HEK293 (cell line): ENCODE results near the gene GALNT10.
A peak's percentile ranks its signal among the peaks of the same experiment; 100 is the strongest.

Experiments used
- CTCF ChIA-PET: fragments of 350-600 bp; formaldehyde crosslinking; extraction: SDS; loops from one replicate; lab custom pipeline; 2021; ENCODE audit warnings: antibody characterized with exemption; lab: Yijun Ruan, JAX
- POLR2A ChIA-PET: fragments of 300-600 bp; formaldehyde crosslinking; extraction: SDS; loops from one replicate; lab custom pipeline; 2020; ENCODE audit warnings: antibody characterized with exemption, inconsistent platforms; lab: Yijun Ruan, JAX
- H3K27ac ChIP-seq: fragments of 200-500 bp; sonication (Bioruptor generic); 2 replicates; pipeline ENCODE4 v1.5.1; 2014; ENCODE audit warnings: low read depth, low read length, control low read depth, inconsistent platforms; ENCODE audit errors: extremely low read depth
- H3K36me3 ChIP-seq, 2 experiments: fragments of 200-500 bp in 1 of 2; sonication (Bioruptor generic) in 1 of 2; 1 replicate in 1 of 2; 2 replicates in 1 of 2; pipeline ENCODE4 v1.5.1; 2014 to 2017; ENCODE audit warnings: inconsistent platforms in 2 of 2, low read length in 2 of 2; ENCODE audit not compliant: control insufficient read depth in 2 of 2, insufficient read depth in 1 of 2
- H3K4me1 ChIP-seq: fragments of 200-500 bp; sonication (Bioruptor generic); 2 replicates; pipeline ENCODE4 v1.5.1; 2014; ENCODE audit warnings: mild to moderate bottlenecking, low read length, inconsistent platforms; ENCODE audit not compliant: control insufficient read depth, insufficient read depth
- H3K4me3 ChIP-seq: 2 replicates; pipeline ENCODE4 v1.5.1; 2011; ENCODE audit warnings: low read depth, mild to moderate bottlenecking, control low read depth, low read length, moderate library complexity
- H3K9me3 ChIP-seq: fragments of 200-500 bp; sonication (Bioruptor generic); 2 replicates; pipeline ENCODE4 v1.5.1; 2014; ENCODE audit warnings: low read depth, low read length, inconsistent platforms; ENCODE audit not compliant: control insufficient read depth, insufficient read depth
- AEBP2 ChIP-seq: fragments of 450-650 bp; formaldehyde crosslinking; IDR thresholded peaks from 2 replicates; pipeline ENCODE4 v1.5.1; 2016; ENCODE audit warnings: missing biosample characterization, missing genetic modification characterization, borderline replicate concordance
- BCL11A ChIP-seq: fragments of 450-650 bp; formaldehyde crosslinking; IDR thresholded peaks from 2 replicates; pipeline ENCODE4 v1.5.1; 2016; ENCODE audit warnings: low read depth, missing biosample characterization, missing genetic modification characterization
- ELK4 ChIP-seq: IDR thresholded peaks from 2 replicates; pipeline ENCODE4 v1.6.1; 2011; ENCODE audit warnings: mild to moderate bottlenecking, low read depth, low read length, borderline replicate concordance
- HIC1 ChIP-seq: fragments of 450-650 bp; formaldehyde crosslinking; IDR thresholded peaks from 2 replicates; pipeline ENCODE4 v1.5.1; 2016; ENCODE audit warnings: missing biosample characterization, missing genetic modification characterization
- INSM2 ChIP-seq: fragments of 450-650 bp; formaldehyde crosslinking; IDR thresholded peaks from 2 replicates; pipeline ENCODE4 v1.5.1; 2016; ENCODE audit warnings: missing biosample characterization, missing genetic modification characterization
- KLF16 ChIP-seq: fragments of 450-650 bp; formaldehyde crosslinking; IDR thresholded peaks from 2 replicates; pipeline ENCODE4 v1.5.1; 2017; ENCODE audit warnings: missing biosample characterization, missing genetic modification characterization
- KLF17 ChIP-seq: fragments of 450-650 bp; formaldehyde crosslinking; IDR thresholded peaks from 2 replicates; pipeline ENCODE4 v1.5.1; 2016; ENCODE audit warnings: missing biosample characterization, missing genetic modification characterization
- SALL2 ChIP-seq: fragments of 450-650 bp; formaldehyde crosslinking; IDR thresholded peaks from 2 replicates; pipeline ENCODE4 v1.5.0; 2017; ENCODE audit warnings: missing biosample characterization, mild to moderate bottlenecking, missing genetic modification characterization, borderline replicate concordance
- SP7 ChIP-seq: fragments of 450-650 bp; formaldehyde crosslinking; IDR thresholded peaks from 2 replicates; pipeline ENCODE4 v1.5.1; 2016; ENCODE audit warnings: missing biosample characterization, missing genetic modification characterization
- WT1 ChIP-seq: fragments of 450-650 bp; formaldehyde crosslinking; IDR thresholded peaks from 2 replicates; pipeline ENCODE4 v1.5.1; 2016; ENCODE audit warnings: missing biosample characterization, missing genetic modification characterization
- ZNF121 ChIP-seq: fragments of 450-650 bp; formaldehyde crosslinking; IDR thresholded peaks from 2 replicates; pipeline ENCODE4 v1.5.1; 2016; ENCODE audit warnings: missing biosample characterization, missing genetic modification characterization
- ZNF175 ChIP-seq: fragments of 450-650 bp; formaldehyde crosslinking; IDR thresholded peaks from 2 replicates; pipeline ENCODE4 v1.5.1; 2016; ENCODE audit warnings: missing biosample characterization, missing genetic modification characterization
- ZNF211 ChIP-seq: fragments of 450-650 bp; formaldehyde crosslinking; IDR thresholded peaks from 2 replicates; pipeline ENCODE4 v1.5.1; 2016; ENCODE audit warnings: low read depth, missing biosample characterization, missing genetic modification characterization
- ZNF23 ChIP-seq: fragments of 450-650 bp; formaldehyde crosslinking; IDR thresholded peaks from 2 replicates; pipeline ENCODE4 v1.5.1; 2016; ENCODE audit warnings: missing biosample characterization, missing genetic modification characterization, borderline replicate concordance
- ZNF354C ChIP-seq: fragments of 450-650 bp; formaldehyde crosslinking; IDR thresholded peaks from 2 replicates; pipeline ENCODE4 v1.5.1; 2016; ENCODE audit warnings: missing biosample characterization, missing genetic modification characterization, low read depth, borderline replicate concordance
- ZNF366 ChIP-seq: fragments of 450-650 bp; formaldehyde crosslinking; conservative IDR thresholded peaks from 2 replicates; pipeline ENCODE4 v1.5.1; 2016; ENCODE audit warnings: missing biosample characterization, missing genetic modification characterization
- ZNF621 ChIP-seq: fragments of 450-650 bp; formaldehyde crosslinking; IDR thresholded peaks from 2 replicates; pipeline ENCODE4 v1.5.1; 2017; ENCODE audit warnings: missing biosample characterization, missing genetic modification characterization
- ZNF654 ChIP-seq: fragments of 450-650 bp; formaldehyde crosslinking; IDR thresholded peaks from 2 replicates; pipeline ENCODE4 v1.5.1; 2016; ENCODE audit warnings: low read depth, missing biosample characterization, missing genetic modification characterization
- ZNF664 ChIP-seq: fragments of 450-650 bp; formaldehyde crosslinking; IDR thresholded peaks from 2 replicates; pipeline ENCODE4 v1.5.1; 2016; ENCODE audit warnings: missing biosample characterization, missing genetic modification characterization
- ZNF677 ChIP-seq: fragments of 450-650 bp; IDR thresholded peaks from 2 replicates; pipeline ENCODE4 v1.5.0; 2018; ENCODE audit warnings: missing biosample characterization, mild to moderate bottlenecking, missing genetic modification characterization, moderate library complexity
- ZNF692 ChIP-seq: fragments of 450-650 bp; formaldehyde crosslinking; IDR thresholded peaks from 2 replicates; pipeline ENCODE4 v1.5.1; 2016; ENCODE audit warnings: missing biosample characterization, missing genetic modification characterization
- ZNF701 ChIP-seq: fragments of 450-650 bp; formaldehyde crosslinking; IDR thresholded peaks from 2 replicates; pipeline ENCODE4 v1.5.1; 2016; ENCODE audit warnings: missing biosample characterization, missing genetic modification characterization
- ZNF843 ChIP-seq: fragments of 450-650 bp; formaldehyde crosslinking; IDR thresholded peaks from 2 replicates; pipeline ENCODE4 v1.5.1; 2016; ENCODE audit warnings: missing biosample characterization, missing genetic modification characterization

Gene GALNT10

GRCh38 chr5:154242964-154243376 is 52.4 kb downstream of the GALNT10 start:
- POLR2A ChIA-PET = no interaction called here
- Histone ChIP-seq H3K4me1 (no peaks in the 10 kb centered on the region), H3K36me3 (no peaks in the 10 kb centered on the region), H3K4me3 (no peak overlapping the region), H3K9me3 (no peaks in the 10 kb centered on the region), H3K27ac (no peak overlapping the region)
- TF ChIP-seq ZNF366 (tag by site-specific recombination) (no peak), KLF16 (tag by site-specific recombination) (no peak), ZNF175 (tag by site-specific recombination) (no peak), AEBP2 (no peak), ZNF664 (peak; percentile 59)
- CTCF ChIA-PET = interaction anchor here (1.5 to 1.6 kb wide), 2 partner anchors 12 to 162 kb away, joined by 4 to 6 read pairs; no protein-coding TSS in a partner anchor

GRCh38 chr5:154243736-154244135 is 53.2 kb downstream of the GALNT10 start:
- ChIA-PET CTCF (interaction anchor here (1.5 to 1.6 kb wide), 2 partner anchors 13 to 161 kb away, joined by 4 to 6 read pairs; no protein-coding TSS in a partner anchor), POLR2A (no interaction called here)
- Histone ChIP-seq H3K4me1 (no peaks in the 10 kb centered on the region), H3K36me3 (no peaks in the 10 kb centered on the region), H3K4me3 (no peak overlapping the region), H3K9me3 (no peaks in the 10 kb centered on the region), H3K27ac (no peak overlapping the region)
- TF ChIP-seq ZNF354C (tag by site-specific recombination) = no peak
- no peak for TF ChIP-seq WT1 (tag by site-specific recombination)
- no peak for TF ChIP-seq ZNF701 (tag by site-specific recombination)
- no peak for TF ChIP-seq ZNF692
- TF ChIP-seq BCL11A (tag by site-specific recombination) = no peak
- no peak for TF ChIP-seq AEBP2
- no peak for TF ChIP-seq HIC1 (tag by site-specific recombination)
- no peak for TF ChIP-seq ZNF621 (tag by site-specific recombination)
- no peak for TF ChIP-seq ZNF211
- no peak for TF ChIP-seq ZNF677 (tag by site-specific recombination)
- no peak for TF ChIP-seq ZNF366 (tag by site-specific recombination)
- TF ChIP-seq ZNF843 (tag by site-specific recombination) = no peak
- TF ChIP-seq ZNF121 (tag by site-specific recombination) = no peak
- TF ChIP-seq SP7 (tag by site-specific recombination) = no peak
- no peak for TF ChIP-seq ELK4
- TF ChIP-seq ZNF23 (tag by site-specific recombination) = no peak
- no peak for TF ChIP-seq SALL2 (tag by site-specific recombination)
- TF ChIP-seq KLF17 (tag by site-specific recombination) = no peak
- TF ChIP-seq ZNF654 = no peak
- no peak for TF ChIP-seq INSM2 (tag by site-specific recombination)
